Activated naive CD8-positive, alpha-beta T cell treated with anti-CD3 and anti-CD28 coated beads, Interleukin-2, amount 10 ng/mL, durations not matched to agents 7 days and 5 days (primary cell): Measurements from ENCODE around the gene SAXO1. TPM values are rescaled to one million over a fixed set of nuclear protein-coding genes. Genes with fewer than 3 reads are reported as not detected.
A peak's percentile ranks its signal among the peaks of the same experiment; 100 is the strongest.

ENCODE experiments used
- ATAC-seq: fragments of 150-1000 bp; cut with Tn5 transposase; one replicate; pipeline ENCODE4 v1.10.0; 2021; ENCODE audit warnings: low read depth, moderate library complexity
- POLR2A ChIA-PET: fragments of 350-600 bp; sonication (Branson Sonifier 250); formaldehyde crosslinking; loops from one replicate; lab custom pipeline; 2021; ENCODE audit warnings: antibody characterized with exemption; lab: Charles Lee
- DNase-seq: peaks from one replicate; pipeline ENCODE4 v3.0.0; 2021
- H3K27ac Mint-ChIP-seq: one replicate; pipeline ENCODE4 v1.8.0; 2022; ENCODE audit warnings: mild to moderate bottlenecking, mixed read lengths
- H3K27me3 Mint-ChIP-seq: one replicate; pipeline ENCODE4 v1.8.0; 2022; ENCODE audit warnings: mild to moderate bottlenecking, moderate library complexity, mixed read lengths
- H3K36me3 Mint-ChIP-seq: one replicate; pipeline ENCODE4 v1.8.0; 2021; ENCODE audit warnings: mild to moderate bottlenecking, mixed read lengths
- H3K4me1 Mint-ChIP-seq: one replicate; pipeline ENCODE4 v1.8.0; 2021; ENCODE audit warnings: mixed read lengths
- H3K4me3 Mint-ChIP-seq: one replicate; pipeline ENCODE4 v1.8.0; 2022; ENCODE audit warnings: mild to moderate bottlenecking, moderate library complexity, mixed read lengths
- H3K9me3 Mint-ChIP-seq: one replicate; pipeline ENCODE4 v1.8.0; 2021; ENCODE audit warnings: mixed read lengths
- total RNA-seq, 2 experiments: library from RNA; stranded (reverse); gene quantifications; one replicate each; pipeline ENCODE4 v1.2.3, GENCODE V29; 2021

SAXO1 gene
- total RNA-seq, 2 experiments from 2014 or later: 0.42 to 0.43 TPM

DNA sequence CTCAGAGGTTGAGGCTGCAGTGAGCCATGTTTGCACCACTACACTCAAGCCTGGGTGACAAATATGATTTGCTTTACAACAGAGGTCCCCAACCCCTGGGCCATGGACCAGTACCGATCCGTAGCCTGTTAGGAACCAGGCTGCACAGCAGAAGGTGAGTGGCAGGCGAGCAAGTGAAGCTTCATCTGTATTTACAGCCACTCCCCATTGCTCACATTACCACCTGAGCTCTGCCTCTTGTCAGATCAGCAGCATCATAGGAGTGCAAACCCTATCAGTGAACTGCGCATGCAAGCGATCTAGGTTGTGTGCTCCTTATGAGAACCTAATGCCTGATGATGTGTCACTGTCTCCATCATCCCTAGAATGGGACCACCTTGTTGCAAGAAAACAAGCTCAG, 42.5 kb downstream of the SAXO1 start:
- Mint-ChIP-seq H3K27me3 (peaks cover 3% of the 10 kb centered on the region), H3K9me3 (no peaks in the 10 kb centered on the region), H3K4me3 (no peak overlapping the region), H3K36me3 (no peaks in the 10 kb centered on the region), H3K27ac (no peak overlapping the region), H3K4me1 (no peaks in the 10 kb centered on the region)
- DNase-seq: no peak
- POLR2A ChIA-PET: no interaction called here
- no peak for ATAC-seq

GRCh38 chr9:18989865-18990264, 43.1 kb downstream of the SAXO1 start:
- Mint-ChIP-seq H3K36me3 (no peaks in the 10 kb centered on the region), H3K9me3 (no peaks in the 10 kb centered on the region), H3K27ac (no peak overlapping the region), H3K27me3 (peaks cover 3% of the 10 kb centered on the region), H3K4me3 (no peak overlapping the region), H3K4me1 (no peaks in the 10 kb centered on the region)
- ATAC-seq (no peak), DNase-seq (no peak)
- POLR2A ChIA-PET: no interaction called here

GRCh38 chr9:18989097-18989496, 43.9 kb downstream of the SAXO1 start:
- ATAC-seq: no peak
- Mint-ChIP-seq H3K27me3 (peaks cover 3% of the 10 kb centered on the region), H3K27ac (no peak overlapping the region), H3K9me3 (no peaks in the 10 kb centered on the region), H3K4me3 (no peak overlapping the region), H3K36me3 (no peaks in the 10 kb centered on the region), H3K4me1 (no peaks in the 10 kb centered on the region)
- no peak for DNase-seq
- POLR2A ChIA-PET: no interaction called here

DNA sequence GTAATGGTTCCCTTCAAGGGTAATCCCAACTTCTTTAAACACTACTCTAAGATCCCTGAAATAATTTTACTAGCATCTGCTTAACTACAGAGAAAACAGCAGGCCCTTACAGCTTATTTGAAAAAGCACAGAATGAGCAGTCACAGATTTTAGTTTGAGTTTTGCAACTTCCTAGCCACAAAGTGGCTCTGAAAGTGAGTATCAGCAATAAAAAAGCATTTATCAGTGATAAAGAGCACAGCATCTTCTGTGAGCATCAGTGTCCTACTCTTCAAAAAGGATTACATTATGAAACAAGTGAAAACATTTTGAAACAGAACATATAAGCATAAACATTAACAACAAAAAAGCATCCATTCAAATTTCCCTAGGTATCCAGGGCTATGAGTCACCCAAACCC, 45.0 kb downstream of the SAXO1 start:
- DNase-seq (no peak), ATAC-seq (no peak)
- Mint-ChIP-seq H3K4me1 (no peaks in the 10 kb centered on the region), H3K9me3 (no peaks in the 10 kb centered on the region), H3K4me3 (no peak overlapping the region), H3K27ac (no peak overlapping the region), H3K36me3 (no peaks in the 10 kb centered on the region), H3K27me3 (peaks cover 3% of the 10 kb centered on the region)
- POLR2A ChIA-PET: no interaction called here

- DNase-seq: no peak
Measured at GRCh38 chr9:18985996-18986395, 47.0 kb downstream of the SAXO1 start.

GRCh38 chr9:18985464-18985951, 47.5 kb downstream of the SAXO1 start:
- ATAC-seq: no peak
- POLR2A ChIA-PET: no interaction called here
- Mint-ChIP-seq H3K4me1 (no peaks in the 10 kb centered on the region), H3K36me3 (no peaks in the 10 kb centered on the region), H3K9me3 (no peaks in the 10 kb centered on the region), H3K27me3 (no peaks in the 10 kb centered on the region), H3K4me3 (no peak overlapping the region), H3K27ac (no peak overlapping the region)
- no peak for DNase-seq

More at GRCh38 chr9:18985996-18986395, 47.0 kb downstream of the SAXO1 start:
- Mint-ChIP-seq H3K9me3 (no peaks in the 10 kb centered on the region), H3K4me1 (no peaks in the 10 kb centered on the region), H3K4me3 (no peak overlapping the region), H3K36me3 (no peaks in the 10 kb centered on the region), H3K27me3 (no peaks in the 10 kb centered on the region), H3K27ac (no peak overlapping the region)
- POLR2A ChIA-PET: no interaction called here
- ATAC-seq: no peak

DNA sequence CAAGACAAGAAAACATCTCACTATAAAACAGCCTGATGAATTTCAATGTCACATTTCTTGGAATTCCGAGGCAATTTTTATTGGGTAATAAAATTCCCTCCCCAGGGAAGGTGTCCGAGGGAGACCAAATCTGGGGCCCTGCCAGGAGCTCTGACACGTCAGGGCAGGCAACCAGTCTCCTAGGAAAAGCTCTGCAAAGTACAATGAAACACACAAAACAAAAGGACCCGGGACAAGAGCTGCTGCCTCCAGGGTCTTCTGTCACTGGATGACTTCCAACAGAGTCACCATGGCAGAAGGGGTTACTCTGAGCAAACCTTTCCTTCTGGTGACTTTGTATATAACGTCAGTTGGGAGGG, 50.8 kb downstream of the SAXO1 start:
- Mint-ChIP-seq H3K4me1 (no peaks in the 10 kb centered on the region), H3K27me3 (no peaks in the 10 kb centered on the region), H3K4me3 (no peak overlapping the region), H3K27ac (no peak overlapping the region), H3K36me3 (no peaks in the 10 kb centered on the region), H3K9me3 (no peaks in the 10 kb centered on the region)
- POLR2A ChIA-PET: no interaction called here
- ATAC-seq: no peak
- DNase-seq: no peak

DNA sequence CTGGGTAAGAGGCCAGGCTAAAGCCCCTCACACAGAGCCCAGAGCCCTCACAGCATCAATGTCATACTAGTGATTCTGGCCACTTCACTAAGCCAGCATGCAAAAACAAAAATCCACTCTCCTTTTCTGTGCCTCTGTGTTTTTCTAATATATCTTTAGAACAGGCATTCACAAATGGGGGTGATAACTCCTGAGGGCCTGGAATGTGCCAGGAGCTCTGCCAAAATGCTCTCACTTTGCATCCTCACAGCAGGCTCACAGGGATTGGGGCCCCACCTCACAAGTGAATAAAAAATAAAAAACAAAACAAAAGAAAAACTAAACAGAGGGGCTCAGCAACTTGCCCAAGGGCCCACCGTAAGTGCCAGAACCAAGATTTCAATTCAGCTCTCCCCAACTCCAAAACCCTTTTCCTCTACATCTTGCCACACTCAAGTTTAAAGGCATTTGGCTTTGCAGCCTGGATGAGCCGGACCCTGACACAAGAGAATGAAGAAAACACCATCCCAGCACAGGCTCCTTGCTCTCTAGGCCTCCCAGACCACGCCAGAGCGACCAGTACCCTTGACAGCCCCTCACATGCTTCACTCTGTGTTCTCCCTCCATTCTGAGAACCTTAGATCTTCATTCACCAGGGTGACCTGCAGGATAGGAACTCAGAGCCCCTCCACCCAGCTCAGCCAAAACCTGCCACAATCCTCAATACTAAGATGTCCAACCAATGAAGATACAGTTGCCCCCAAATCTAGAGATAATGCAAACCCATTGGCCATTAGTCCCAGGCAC, 51.3 kb downstream of the SAXO1 start:
- H3K27ac Mint-ChIP-seq: no peak overlapping the region
- no peak for ATAC-seq
- H3K4me1 Mint-ChIP-seq: peaks cover 6% of the 10 kb centered on the region
- H3K36me3 Mint-ChIP-seq: no peaks in the 10 kb centered on the region
- no peak overlapping the region for H3K4me3 Mint-ChIP-seq
- H3K9me3 Mint-ChIP-seq: no peaks in the 10 kb centered on the region
- DNase-seq: no peak
- H3K27me3 Mint-ChIP-seq: no peaks in the 10 kb centered on the region
- POLR2A ChIA-PET: no interaction called here

- no peak overlapping the region for H3K27ac Mint-ChIP-seq
- H3K36me3 Mint-ChIP-seq: no peaks in the 10 kb centered on the region
- ATAC-seq (no peak), DNase-seq (no peak)
- no peaks in the 10 kb centered on the region for H3K27me3 Mint-ChIP-seq
- H3K4me1 Mint-ChIP-seq: peaks cover 9% of the 10 kb centered on the region
- H3K4me3 Mint-ChIP-seq: no peak overlapping the region
- H3K9me3 Mint-ChIP-seq: no peaks in the 10 kb centered on the region
- POLR2A ChIA-PET: no interaction called here
Measured at GRCh38 chr9:18980189-18980588, 52.8 kb downstream of the SAXO1 start.

DNA sequence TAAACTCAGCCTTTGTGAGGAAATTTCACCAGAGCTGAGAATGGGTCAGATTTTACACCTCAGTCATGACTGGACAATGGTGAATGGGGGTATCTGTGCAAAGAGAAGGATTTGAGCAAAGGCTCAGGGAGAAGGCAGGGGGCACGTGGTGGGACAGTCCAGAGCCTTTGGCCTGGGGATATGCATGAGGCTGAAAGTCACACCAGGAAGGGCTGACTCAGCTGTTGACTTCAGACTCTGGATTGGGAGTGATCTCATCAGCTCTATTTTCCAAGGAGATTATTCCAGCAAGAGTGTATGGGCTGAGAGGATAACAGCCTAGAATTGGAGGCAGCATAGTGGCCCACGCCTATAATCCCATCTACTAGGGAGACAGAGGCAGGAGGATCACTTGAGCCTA, 53.6 kb downstream of the SAXO1 start:
- POLR2A ChIA-PET: no interaction called here
- Mint-ChIP-seq H3K27me3 (no peaks in the 10 kb centered on the region), H3K36me3 (no peaks in the 10 kb centered on the region), H3K4me3 (no peak overlapping the region), H3K9me3 (no peaks in the 10 kb centered on the region), H3K27ac (no peak overlapping the region), H3K4me1 (peaks cover 9% of the 10 kb centered on the region)
- no peak for DNase-seq
- no peak for ATAC-seq

DNA sequence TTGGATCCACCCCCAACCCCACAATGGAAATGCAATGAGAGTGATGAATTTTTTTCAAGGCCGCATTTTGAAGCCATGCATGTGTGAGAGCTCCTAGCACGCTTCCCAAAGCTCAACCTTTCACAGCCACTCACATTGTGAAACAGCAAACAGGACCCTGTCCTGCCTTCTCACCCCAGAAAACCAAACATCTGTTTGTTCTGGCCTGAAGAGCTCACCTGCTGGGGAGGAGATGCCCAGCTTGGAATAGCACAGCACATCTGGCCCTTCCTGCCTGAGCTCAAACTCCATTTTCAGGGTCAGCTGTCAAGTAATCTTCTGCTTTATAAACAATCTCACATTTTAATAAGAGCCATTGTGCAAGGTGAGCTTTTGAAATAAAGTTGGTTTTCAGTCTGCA, 54.8 kb downstream of the SAXO1 start:
- POLR2A ChIA-PET: interaction anchor here (0.7 kb wide), 1 partner anchor 639 kb away, joined by 3 read pairs; no protein-coding TSS in a partner anchor
- Mint-ChIP-seq H3K27me3 (no peaks in the 10 kb centered on the region), H3K9me3 (no peaks in the 10 kb centered on the region), H3K4me1 (peaks cover 9% of the 10 kb centered on the region), H3K27ac (no peak overlapping the region), H3K36me3 (no peaks in the 10 kb centered on the region), H3K4me3 (no peak overlapping the region)
- ATAC-seq: no peak
- DNase-seq: no peak

GRCh38 chr9:18976709-18977531, 56.1 kb downstream of the SAXO1 start:
- peaks cover 9% of the 10 kb centered on the region for H3K4me1 Mint-ChIP-seq
- H3K27me3 Mint-ChIP-seq: peaks cover under 1% of the 10 kb centered on the region
- H3K27ac Mint-ChIP-seq: no peak overlapping the region
- DNase-seq: no peak
- peak overlapping the region; percentile 3 for H3K4me3 Mint-ChIP-seq
- POLR2A ChIA-PET: no interaction called here
- H3K36me3 Mint-ChIP-seq: no peaks in the 10 kb centered on the region
- no peak for ATAC-seq
- no peaks in the 10 kb centered on the region for H3K9me3 Mint-ChIP-seq

DNA sequence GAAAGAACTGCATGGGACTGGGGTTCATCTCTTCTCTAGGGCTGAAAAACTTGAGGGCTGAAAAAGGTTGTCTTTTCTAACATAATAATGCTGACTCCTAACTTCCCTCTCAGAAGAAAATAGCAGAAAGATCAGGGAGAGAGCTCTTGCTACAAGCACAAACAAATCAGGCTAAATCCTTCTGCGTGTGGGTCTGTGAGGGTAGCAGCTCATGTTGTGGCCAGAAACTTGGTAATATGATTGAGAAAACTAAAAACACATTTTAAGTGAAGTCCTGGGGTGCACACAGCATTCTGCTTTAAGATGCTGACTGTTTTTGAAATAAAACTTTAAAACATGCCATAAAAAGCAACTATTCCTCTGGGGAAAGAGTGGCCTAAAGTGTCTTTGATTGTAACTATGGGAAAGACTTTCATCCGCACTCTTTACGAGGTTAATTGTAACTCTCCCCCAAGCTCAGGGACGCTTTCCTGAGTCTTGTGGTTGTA, 56.7 kb downstream of the SAXO1 start:
- H3K27ac Mint-ChIP-seq: no peak overlapping the region
- no peaks in the 10 kb centered on the region for H3K36me3 Mint-ChIP-seq

GRCh38 chr9:18973348-18973747, 59.7 kb downstream of the SAXO1 start:
- Mint-ChIP-seq H3K4me1 (peaks cover 9% of the 10 kb centered on the region), H3K27me3 (peaks cover 2% of the 10 kb centered on the region), H3K4me3 (no peak overlapping the region), H3K36me3 (no peaks in the 10 kb centered on the region), H3K9me3 (no peaks in the 10 kb centered on the region), H3K27ac (no peak overlapping the region)
- POLR2A ChIA-PET: no interaction called here
- ATAC-seq (no peak), DNase-seq (no peak)

More for the DNA sequence above, 56.7 kb downstream of the SAXO1 start:
- Mint-ChIP-seq H3K9me3 (no peaks in the 10 kb centered on the region), H3K27me3 (peaks cover 2% of the 10 kb centered on the region), H3K4me1 (peaks cover 9% of the 10 kb centered on the region), H3K4me3 (no peak overlapping the region)
- POLR2A ChIA-PET: no interaction called here
- DNase-seq (no peak), ATAC-seq (no peak)
